ENCODE measurements around the gene TMEM94.

GRCh38 chr17:75482098-75482942 lies 25.9 kb downstream of the TMEM94 start:
- TF ChIP-seq EZH2 (IDR thresholded peaks at IDR 0.05) (no peak), POLR2AphosphoS5 (IDR thresholded peaks at IDR 0.05; ENCODE audit: borderline replicate concordance, low read depth, low read length) (no peak), FOXP2 (optimal IDR thresholded peaks at IDR 0.05; ENCODE audit: control extremely low read depth, extremely low read length, insufficient read depth) (no peak)
